NB4 (cell line): ENCODE measurements around the gene IQSEC3.

Experiments used
- DNase-seq: peaks from one replicate; pipeline ENCODE4 v3.0.0; 2010; ENCODE audit warnings: low read depth
- H3K4me3 ChIP-seq: one replicate; pipeline ENCODE4 v1.5.1; 2011; ENCODE audit warnings: mild to moderate bottlenecking, low read depth, low read length, moderate library complexity
- CTCF ChIP-seq: IDR thresholded peaks from one replicate; pipeline ENCODE4 v1.5.1; 2012; ENCODE audit warnings: low read depth, low read length
- MYC ChIP-seq: IDR thresholded peaks from 2 replicates; pipeline ENCODE4 v1.6.1; 2011; ENCODE audit warnings: low read depth, low read length
- POLR2A ChIP-seq: IDR thresholded peaks from 2 replicates; pipeline ENCODE4 v1.6.1; 2011; ENCODE audit warnings: mild to moderate bottlenecking; ENCODE audit not compliant: insufficient read length; ENCODE audit errors: extremely low read depth
- TF ChIP-seq, protein P1 (sequence below): IDR thresholded peaks from 2 replicates; pipeline ENCODE4 v1.6.1; 2011; ENCODE audit warnings: low read depth, low read length

The IQSEC3 gene

GRCh38 chr12:115960-116915 is 49.7 kb downstream of the IQSEC3 start:
- H3K4me3 ChIP-seq = no peak overlapping the region
- DNase-seq = no peak
- TF ChIP-seq POLR2A = no peak
- TF ChIP-seq MYC = no peak
- TF ChIP-seq CTCF = no peak
- TF ChIP-seq, protein P1, sequence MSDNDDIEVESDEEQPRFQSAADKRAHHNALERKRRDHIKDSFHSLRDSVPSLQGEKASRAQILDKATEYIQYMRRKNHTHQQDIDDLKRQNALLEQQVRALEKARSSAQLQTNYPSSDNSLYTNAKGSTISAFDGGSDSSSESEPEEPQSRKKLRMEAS = no peak

GRCh38 chr12:117311-117710 is 50.7 kb downstream of the IQSEC3 start:
- no peak for TF ChIP-seq MYC
- no peak for TF ChIP-seq CTCF
- TF ChIP-seq, protein P1 = no peak
- no peak for TF ChIP-seq POLR2A
- no peak for DNase-seq
- no peak overlapping the region for H3K4me3 ChIP-seq

GRCh38 chr12:117816-118345 is 51.3 kb downstream of the IQSEC3 start:
- no peak for TF ChIP-seq CTCF
- TF ChIP-seq, protein P1 = no peak
- no peak for TF ChIP-seq POLR2A
- TF ChIP-seq MYC = no peak
- DNase-seq = no peak

GRCh38 chr12:118591-118990 is 52.0 kb downstream of the IQSEC3 start:
- H3K4me3 ChIP-seq = no peak overlapping the region
- TF ChIP-seq, protein P1 = no peak
- TF ChIP-seq MYC = no peak
- no peak for TF ChIP-seq CTCF
- no peak for TF ChIP-seq POLR2A
- no peak for DNase-seq

More at GRCh38 chr12:117816-118345, 51.3 kb downstream of the IQSEC3 start:
- H3K4me3 ChIP-seq = no peak overlapping the region

- no peak for DNase-seq
- H3K4me3 ChIP-seq = no peak overlapping the region
- TF ChIP-seq POLR2A (no peak), CTCF (no peak), MYC (no peak)
- TF ChIP-seq, protein P1 = no peak
Observed at GRCh38 chr12:120951-121350, 54.4 kb downstream of the IQSEC3 start.
